GM12892 (cell line): ENCODE measurements around the gene SFRP5.

ENCODE experiments used
- POLR2A ChIP-seq: IDR thresholded peaks from 2 replicates; pipeline ENCODE4 v1.6.1; 2011; ENCODE audit warnings: low read depth, low read length, control low read depth
- TAF1 ChIP-seq: IDR thresholded peaks from 2 replicates; pipeline ENCODE4 v1.6.1; 2011; ENCODE audit warnings: low read depth, mild to moderate bottlenecking, control low read depth, low read length, borderline replicate concordance

DNA sequence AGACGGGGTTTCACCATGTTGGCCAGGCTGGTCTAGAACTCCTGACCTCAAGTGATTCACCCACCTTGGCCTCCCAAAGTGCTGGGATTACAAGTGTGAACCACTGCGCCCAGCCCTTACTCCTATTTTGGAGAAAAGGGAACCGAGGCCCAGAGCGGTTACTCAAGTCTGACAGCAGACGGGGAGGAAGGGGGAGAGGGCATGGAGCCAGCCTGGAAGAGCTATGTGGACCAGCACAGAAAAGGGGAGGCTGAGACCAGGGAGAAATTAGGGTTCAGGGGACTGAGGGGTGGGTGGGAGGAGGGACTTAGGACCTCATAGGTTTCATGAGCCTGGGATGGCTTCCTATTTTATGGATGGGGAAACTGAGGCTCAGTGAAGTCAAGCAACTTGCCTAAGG lies 1.5 kb downstream of the SFRP5 start:
- no peak for TF ChIP-seq TAF1
- no peak for TF ChIP-seq POLR2A
